Activated T-helper 17 cell treated with anti-CD3 and anti-CD28 coated beads, Interleukin-2, amount 50 U/mL, for 72 hours (primary cell): ENCODE data around the gene ZFP36L2. TPM values are rescaled to one million over a fixed set of nuclear protein-coding genes. Genes with fewer than 3 reads are reported as not detected.
A peak's percentile ranks its signal among the peaks of the same experiment; 100 is the strongest.
"Not testable (repeated sequence)": the region's sequence is repeated elsewhere in the genome, so short reads cannot be mapped to it uniquely, and the experiment has no call there.

Source experiments
- ATAC-seq: fragments of 150-1000 bp; cut with Tn5 transposase; replicated peaks from 2 replicates; pipeline ENCODE4 v1.10.0; 2021; ENCODE audit warnings: mild to moderate bottlenecking, moderate library complexity
- H3K27ac Mint-ChIP-seq: one replicate; pipeline ENCODE4 v1.8.0; 2022; ENCODE audit warnings: mixed read lengths
- H3K27me3 Mint-ChIP-seq: one replicate; pipeline ENCODE4 v1.8.0; 2022; ENCODE audit warnings: mixed read lengths
- H3K36me3 Mint-ChIP-seq: one replicate; pipeline ENCODE4 v1.8.0; 2022; ENCODE audit warnings: low read depth, mild to moderate bottlenecking, mixed read lengths
- H3K4me1 Mint-ChIP-seq: one replicate; pipeline ENCODE4 v1.8.0; 2022; ENCODE audit warnings: mixed read lengths
- H3K4me3 Mint-ChIP-seq: one replicate; pipeline ENCODE4 v1.8.0; 2022; ENCODE audit warnings: mild to moderate bottlenecking, mixed read lengths
- H3K9me3 Mint-ChIP-seq: one replicate; pipeline ENCODE4 v1.8.0; 2022; ENCODE audit warnings: mixed read lengths
- total RNA-seq, 2 donors: library from RNA; stranded (reverse); gene quantifications; one replicate each; pipeline ENCODE4 v1.2.3, GENCODE V29; 2022

The ZFP36L2 gene
- total RNA-seq, 2 donors from 2014 or later, result 57.8 to 185 TPM

- Mint-ChIP-seq H3K36me3 (peaks cover 5% of the 10 kb centered on the region), H3K4me3 (peak overlapping the region; percentile 70), H3K27ac (peak overlapping the region; percentile 86), H3K4me1 (peaks cover 35% of the 10 kb centered on the region), H3K27me3 (no peaks in the 10 kb centered on the region), H3K9me3 (no peaks in the 10 kb centered on the region)
- no peak for ATAC-seq
Observed at GRCh38 chr2:43197588-43197896, 28.9 kb downstream of the ZFP36L2 start.

GRCh38 chr2:43196768-43197587 lies 29.4 kb downstream of the ZFP36L2 start:
- no peaks in the 10 kb centered on the region for H3K9me3 Mint-ChIP-seq
- H3K4me1 Mint-ChIP-seq, result peaks cover 31% of the 10 kb centered on the region
- no peaks in the 10 kb centered on the region for H3K27me3 Mint-ChIP-seq
- peak overlapping the region; percentile 86 for H3K27ac Mint-ChIP-seq
- no peak for ATAC-seq
- peaks cover 5% of the 10 kb centered on the region for H3K36me3 Mint-ChIP-seq
- peak overlapping the region; percentile 70 for H3K4me3 Mint-ChIP-seq

GRCh38 chr2:43194121-43194869 lies 32.1 kb downstream of the ZFP36L2 start:
- no peaks in the 10 kb centered on the region for H3K9me3 Mint-ChIP-seq
- no peak for ATAC-seq
- peaks cover 36% of the 10 kb centered on the region for H3K4me1 Mint-ChIP-seq
- no peaks in the 10 kb centered on the region for H3K27me3 Mint-ChIP-seq
- H3K27ac Mint-ChIP-seq, result peak overlapping the region; percentile 98
- peak overlapping the region; percentile 91 for H3K4me3 Mint-ChIP-seq
- peaks cover 5% of the 10 kb centered on the region for H3K36me3 Mint-ChIP-seq

GRCh38 chr2:43193652-43194120 lies 32.7 kb downstream of the ZFP36L2 start:
- peaks cover 5% of the 10 kb centered on the region for H3K36me3 Mint-ChIP-seq
- peak overlapping the region; percentile 98 for H3K27ac Mint-ChIP-seq
- no peak for ATAC-seq
- peak overlapping the region; percentile 91 for H3K4me3 Mint-ChIP-seq
- H3K27me3 Mint-ChIP-seq, result no peaks in the 10 kb centered on the region
- no peaks in the 10 kb centered on the region for H3K9me3 Mint-ChIP-seq
- H3K4me1 Mint-ChIP-seq, result peaks cover 36% of the 10 kb centered on the region

GRCh38 chr2:43192744-43193651 lies 33.4 kb downstream of the ZFP36L2 start:
- no peaks in the 10 kb centered on the region for H3K9me3 Mint-ChIP-seq
- H3K27ac Mint-ChIP-seq, result peak overlapping the region; percentile 98
- no peaks in the 10 kb centered on the region for H3K27me3 Mint-ChIP-seq
- peaks cover 5% of the 10 kb centered on the region for H3K36me3 Mint-ChIP-seq
- ATAC-seq, result no peak
- H3K4me1 Mint-ChIP-seq, result peaks cover 36% of the 10 kb centered on the region
- peak overlapping the region; percentile 91 for H3K4me3 Mint-ChIP-seq

- H3K4me1 Mint-ChIP-seq, result peaks cover 30% of the 10 kb centered on the region
Observed at GRCh38 chr2:43191947-43192516, 34.4 kb downstream of the ZFP36L2 start.

GRCh38 chr2:43190311-43191052 lies 35.9 kb downstream of the ZFP36L2 start:
- H3K27me3 Mint-ChIP-seq, result no peaks in the 10 kb centered on the region
- ATAC-seq, result no peak
- H3K36me3 Mint-ChIP-seq, result peaks cover 5% of the 10 kb centered on the region
- H3K27ac Mint-ChIP-seq, result no peak overlapping the region
- peaks cover 30% of the 10 kb centered on the region for H3K4me1 Mint-ChIP-seq
- no peaks in the 10 kb centered on the region for H3K9me3 Mint-ChIP-seq
- no peak overlapping the region for H3K4me3 Mint-ChIP-seq

More at GRCh38 chr2:43191947-43192516, 34.4 kb downstream of the ZFP36L2 start:
- no peak for ATAC-seq
- Mint-ChIP-seq H3K27ac (peak overlapping the region; percentile 98), H3K4me3 (peak overlapping the region; percentile 5), H3K9me3 (no peaks in the 10 kb centered on the region), H3K27me3 (no peaks in the 10 kb centered on the region), H3K36me3 (peaks cover 5% of the 10 kb centered on the region)

- H3K36me3 Mint-ChIP-seq, result peaks cover 10% of the 10 kb centered on the region
- H3K27me3 Mint-ChIP-seq, H3K9me3 Mint-ChIP-seq, H3K4me3 Mint-ChIP-seq, H3K27ac Mint-ChIP-seq, ATAC-seq: not testable (repeated sequence)
- H3K4me1 Mint-ChIP-seq, result peaks cover 35% of the 10 kb centered on the region
Observed at GRCh38 chr2:43189861-43190260, 36.5 kb downstream of the ZFP36L2 start.

- peaks cover 6% of the 10 kb centered on the region for H3K36me3 Mint-ChIP-seq
- H3K27ac Mint-ChIP-seq, result peak overlapping the region; percentile 88
- H3K4me1 Mint-ChIP-seq, result peaks cover 34% of the 10 kb centered on the region
- H3K27me3 Mint-ChIP-seq, result no peaks in the 10 kb centered on the region
- no peak for ATAC-seq
- no peak overlapping the region for H3K4me3 Mint-ChIP-seq
- no peaks in the 10 kb centered on the region for H3K9me3 Mint-ChIP-seq
Observed at GRCh38 chr2:43188561-43189386, 37.6 kb downstream of the ZFP36L2 start.

- peak overlapping the region; percentile 96 for H3K27ac Mint-ChIP-seq
- H3K27me3 Mint-ChIP-seq, result no peaks in the 10 kb centered on the region
- peaks cover 28% of the 10 kb centered on the region for H3K4me1 Mint-ChIP-seq
- H3K4me3 Mint-ChIP-seq, result no peak overlapping the region
- H3K9me3 Mint-ChIP-seq, result no peaks in the 10 kb centered on the region
- no peak for ATAC-seq
- H3K36me3 Mint-ChIP-seq, result peaks cover 6% of the 10 kb centered on the region
Observed at GRCh38 chr2:43186679-43187374, 39.6 kb downstream of the ZFP36L2 start.

GRCh38 chr2:43186321-43186678 lies 40.1 kb downstream of the ZFP36L2 start:
- no peak for ATAC-seq
- Mint-ChIP-seq H3K27ac (peak overlapping the region; percentile 96), H3K9me3 (no peaks in the 10 kb centered on the region), H3K27me3 (no peaks in the 10 kb centered on the region), H3K36me3 (peaks cover 6% of the 10 kb centered on the region), H3K4me1 (peaks cover 28% of the 10 kb centered on the region), H3K4me3 (peak overlapping the region; percentile 68)

- ATAC-seq, result peak; percentile 61
- H3K27ac Mint-ChIP-seq, result peak overlapping the region; percentile 96
- no peaks in the 10 kb centered on the region for H3K9me3 Mint-ChIP-seq
- peaks cover 6% of the 10 kb centered on the region for H3K36me3 Mint-ChIP-seq
- H3K4me1 Mint-ChIP-seq, result peaks cover 34% of the 10 kb centered on the region
- peak overlapping the region; percentile 68 for H3K4me3 Mint-ChIP-seq
- H3K27me3 Mint-ChIP-seq, result no peaks in the 10 kb centered on the region
Observed at GRCh38 chr2:43185146-43185545, 41.3 kb downstream of the ZFP36L2 start.
